Parathyroid adenoma (tissue), 2 donors: ENCODE measurements around the gene TRIM8.

Experiments
- H2AFZ ChIP-seq: fragments of 300-600 bp; sonication (generic); one replicate; pipeline ENCODE4 v1.7.0; 2017; ENCODE audit warnings: antibody characterized with exemption, mild to moderate bottlenecking
- H3K27ac ChIP-seq: fragments of 300-600 bp; sonication (generic); one replicate; pipeline ENCODE4 v1.7.0; 2017
- H3K27me3 ChIP-seq: fragments of 300-600 bp; sonication (generic); one replicate; pipeline ENCODE4 v1.7.0; 2017; ENCODE audit warnings: low read length; ENCODE audit not compliant: control insufficient read depth, insufficient read depth
- H3K36me3 ChIP-seq: fragments of 300-600 bp; sonication (generic); one replicate; pipeline ENCODE4 v1.7.0; 2017; ENCODE audit warnings: low read length; ENCODE audit not compliant: control insufficient read depth, insufficient read depth
- H3K4me1 ChIP-seq: fragments of 300-600 bp; sonication (generic); one replicate; pipeline ENCODE4 v1.7.0; 2017; ENCODE audit warnings: control low read depth
- H3K4me2 ChIP-seq: fragments of 300-600 bp; sonication (generic); one replicate; pipeline ENCODE4 v1.7.0; 2017; ENCODE audit warnings: low read length
- H3K4me3 ChIP-seq: fragments of 300-600 bp; sonication (generic); one replicate; pipeline ENCODE4 v1.7.0; 2017; ENCODE audit warnings: low read depth, low read length
- H3K79me2 ChIP-seq: fragments of 300-600 bp; sonication (generic); one replicate; pipeline ENCODE4 v1.7.0; 2017; ENCODE audit warnings: control low read depth
- H3K9ac ChIP-seq: fragments of 300-600 bp; sonication (generic); one replicate; pipeline ENCODE4 v1.7.0; 2017; ENCODE audit warnings: mild to moderate bottlenecking
- H3K9me3 ChIP-seq: fragments of 300-600 bp; sonication (generic); one replicate; pipeline ENCODE4 v1.7.0; 2017; ENCODE audit warnings: low read length; ENCODE audit not compliant: control insufficient read depth
- TF ChIP-seq, protein P1 (sequence below): fragments of 300-600 bp; sonication (generic); IDR thresholded peaks from one replicate; pipeline ENCODE4 v1.7.0; 2017; ENCODE audit warnings: antibody characterized with exemption, mild to moderate bottlenecking
- donor health status: primary hyperparathyroidism.

The TRIM8 gene

DNA sequence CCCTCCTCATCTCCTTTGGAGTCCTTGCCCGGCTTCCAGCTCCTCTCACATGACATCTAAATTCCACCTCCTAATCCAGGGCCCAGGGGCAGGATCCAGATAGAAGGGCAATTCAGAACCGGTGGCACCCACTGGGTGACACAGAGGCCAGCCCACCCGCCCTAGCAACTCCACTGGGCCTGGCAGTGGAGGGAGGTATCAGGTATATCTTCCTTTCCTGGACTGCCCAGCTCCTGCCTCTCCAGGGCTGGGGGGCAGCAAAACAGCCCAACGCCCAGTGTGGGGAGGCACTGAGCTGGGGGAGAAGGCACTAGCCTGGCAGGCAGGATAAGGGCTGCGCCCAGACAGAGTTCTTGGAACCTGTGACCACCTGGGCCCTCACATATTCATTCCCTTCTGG is 10.4 kb upstream of the TRIM8 start:
- Histone ChIP-seq H3K4me3 (no peak overlapping the region), H3K4me2 (no peak overlapping the region), H2AFZ (peak overlapping the region; percentile 59), H3K36me3 (no peaks in the 10 kb centered on the region), H3K4me1 (peaks cover 55% of the 10 kb centered on the region), H3K27ac (peak overlapping the region; percentile 98), H3K79me2 (no peaks in the 10 kb centered on the region), H3K9me3 (no peaks in the 10 kb centered on the region), H3K27me3 (no peaks in the 10 kb centered on the region), H3K9ac (peak overlapping the region; percentile 33)
- TF ChIP-seq, protein P1, sequence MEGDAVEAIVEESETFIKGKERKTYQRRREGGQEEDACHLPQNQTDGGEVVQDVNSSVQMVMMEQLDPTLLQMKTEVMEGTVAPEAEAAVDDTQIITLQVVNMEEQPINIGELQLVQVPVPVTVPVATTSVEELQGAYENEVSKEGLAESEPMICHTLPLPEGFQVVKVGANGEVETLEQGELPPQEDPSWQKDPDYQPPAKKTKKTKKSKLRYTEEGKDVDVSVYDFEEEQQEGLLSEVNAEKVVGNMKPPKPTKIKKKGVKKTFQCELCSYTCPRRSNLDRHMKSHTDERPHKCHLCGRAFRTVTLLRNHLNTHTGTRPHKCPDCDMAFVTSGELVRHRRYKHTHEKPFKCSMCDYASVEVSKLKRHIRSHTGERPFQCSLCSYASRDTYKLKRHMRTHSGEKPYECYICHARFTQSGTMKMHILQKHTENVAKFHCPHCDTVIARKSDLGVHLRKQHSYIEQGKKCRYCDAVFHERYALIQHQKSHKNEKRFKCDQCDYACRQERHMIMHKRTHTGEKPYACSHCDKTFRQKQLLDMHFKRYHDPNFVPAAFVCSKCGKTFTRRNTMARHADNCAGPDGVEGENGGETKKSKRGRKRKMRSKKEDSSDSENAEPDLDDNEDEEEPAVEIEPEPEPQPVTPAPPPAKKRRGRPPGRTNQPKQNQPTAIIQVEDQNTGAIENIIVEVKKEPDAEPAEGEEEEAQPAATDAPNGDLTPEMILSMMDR = peak; percentile 4

DNA sequence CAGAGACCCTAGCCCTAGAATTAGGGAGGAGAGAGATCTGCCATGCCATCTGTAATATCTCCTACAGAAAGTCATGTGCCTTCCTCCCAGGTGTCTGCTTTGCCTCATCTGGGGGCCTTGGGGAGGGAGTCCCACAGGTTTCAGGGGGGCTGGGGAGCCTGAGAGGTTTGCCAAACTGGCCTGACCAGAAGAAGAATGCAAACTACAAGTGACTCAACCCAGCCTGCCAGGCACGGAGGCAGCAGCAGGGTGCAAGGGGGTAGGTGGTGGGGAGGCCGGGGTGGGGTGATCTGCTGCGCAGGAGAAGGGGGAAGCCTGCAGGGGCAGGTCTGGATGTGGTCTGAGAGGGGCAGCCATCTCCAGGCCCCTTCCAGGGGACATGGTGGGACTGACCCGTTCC is 9.6 kb upstream of the TRIM8 start:
- Histone ChIP-seq H3K27me3 (no peaks in the 10 kb centered on the region), H3K27ac (peak overlapping the region; percentile 98), H3K4me2 (no peak overlapping the region), H3K36me3 (no peaks in the 10 kb centered on the region), H3K4me1 (peaks cover 54% of the 10 kb centered on the region), H2AFZ (peak overlapping the region; percentile 29), H3K9me3 (no peaks in the 10 kb centered on the region), H3K9ac (no peak overlapping the region), H3K79me2 (no peaks in the 10 kb centered on the region), H3K4me3 (no peak overlapping the region)
- TF ChIP-seq, protein P1 = no peak

DNA sequence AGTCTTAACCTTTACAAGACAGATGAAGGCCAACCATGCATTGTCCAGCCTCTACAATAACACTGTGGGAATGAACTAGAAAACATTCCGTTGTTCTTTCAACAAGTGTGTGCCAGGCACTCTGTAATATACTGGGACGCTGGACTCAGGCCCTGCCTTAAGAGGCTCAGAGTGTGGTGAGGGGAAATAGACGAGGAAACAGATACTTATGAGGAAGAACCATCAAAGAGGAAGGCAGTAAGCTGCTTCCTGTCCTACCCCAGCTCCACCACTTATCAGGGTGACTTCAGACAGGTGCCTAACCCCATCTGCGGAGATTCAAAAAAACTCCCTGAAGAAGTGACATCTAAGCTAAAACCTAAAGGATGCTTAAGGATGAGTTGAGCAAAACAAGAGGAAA is 8.9 kb upstream of the TRIM8 start:
- no peaks in the 10 kb centered on the region for H3K9me3 ChIP-seq
- H3K4me3 ChIP-seq = no peak overlapping the region
- no peak overlapping the region for H3K9ac ChIP-seq
- peak overlapping the region; percentile 98 for H3K27ac ChIP-seq
- H2AFZ ChIP-seq = no peak overlapping the region
- H3K27me3 ChIP-seq = no peaks in the 10 kb centered on the region
- H3K4me2 ChIP-seq = no peak overlapping the region
- H3K79me2 ChIP-seq = no peaks in the 10 kb centered on the region
- peaks cover 55% of the 10 kb centered on the region for H3K4me1 ChIP-seq
- no peaks in the 10 kb centered on the region for H3K36me3 ChIP-seq
- TF ChIP-seq, protein P1 = no peak

DNA sequence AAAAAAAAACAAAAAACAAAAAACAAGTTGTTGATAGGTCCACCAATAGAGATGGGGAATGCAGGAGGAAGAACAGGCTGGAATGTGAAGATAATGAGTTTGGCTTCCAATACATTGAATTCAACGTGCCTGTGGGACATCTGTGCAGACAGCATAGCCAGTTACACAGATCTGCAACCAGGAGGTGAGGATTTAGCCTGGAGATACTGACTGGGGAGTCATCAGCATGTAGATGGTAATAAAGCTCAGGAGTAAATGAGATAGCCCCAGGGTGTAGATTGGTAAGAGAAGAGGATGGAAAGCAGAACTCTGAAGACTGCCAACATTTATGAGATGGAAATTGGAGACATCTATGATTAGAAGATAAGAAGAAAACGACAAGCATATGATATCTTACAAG is 4.7 kb upstream of the TRIM8 start:
- Histone ChIP-seq H3K27ac (peak overlapping the region; percentile 64), H3K4me3 (no peak overlapping the region), H3K9me3 (no peaks in the 10 kb centered on the region), H3K9ac (no peak overlapping the region), H3K36me3 (no peaks in the 10 kb centered on the region), H3K4me1 (peaks cover 19% of the 10 kb centered on the region), H3K4me2 (no peak overlapping the region), H3K27me3 (no peaks in the 10 kb centered on the region), H2AFZ (peak overlapping the region; percentile 53), H3K79me2 (peaks cover 5% of the 10 kb centered on the region)
- TF ChIP-seq, protein P1 = no peak

DNA sequence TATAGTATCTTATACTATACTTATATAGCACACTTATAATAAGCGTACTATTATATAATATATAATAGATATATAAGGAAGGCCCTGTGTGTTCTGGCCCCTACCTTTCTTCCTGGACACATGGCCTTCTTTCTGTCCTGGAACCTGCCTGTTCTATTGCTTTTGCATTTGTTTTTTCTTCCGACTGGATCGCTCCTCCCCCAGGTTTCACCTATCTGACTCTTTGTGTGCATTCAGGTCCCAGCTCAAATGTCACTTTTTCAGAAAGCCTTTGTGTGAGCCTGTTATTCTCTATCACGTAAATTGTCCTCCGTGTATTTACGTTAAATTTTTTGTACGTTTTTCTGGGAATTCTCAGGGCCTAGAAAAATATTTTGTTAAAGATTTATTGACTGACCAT is 2.9 kb upstream of the TRIM8 start:
- Histone ChIP-seq H3K36me3 (no peaks in the 10 kb centered on the region), H3K4me3 (peak overlapping the region; percentile 71), H3K9ac (no peak overlapping the region), H3K27ac (peak overlapping the region; percentile 99), H3K4me2 (peak overlapping the region; percentile 81), H3K27me3 (no peaks in the 10 kb centered on the region), H3K4me1 (peaks cover 17% of the 10 kb centered on the region), H2AFZ (peak overlapping the region; percentile 75), H3K9me3 (no peaks in the 10 kb centered on the region), H3K79me2 (peaks cover 23% of the 10 kb centered on the region)
- TF ChIP-seq, protein P1 = no peak
